ENCODE results near the gene CMPK1. TPM values are rescaled to one million over a fixed set of nuclear protein-coding genes. Genes with fewer than 3 reads are reported as not detected.

Gene CMPK1
- total and polyA plus RNA-seq, 4 donors, result 100 to 424 (median 116) TPM

DNA sequence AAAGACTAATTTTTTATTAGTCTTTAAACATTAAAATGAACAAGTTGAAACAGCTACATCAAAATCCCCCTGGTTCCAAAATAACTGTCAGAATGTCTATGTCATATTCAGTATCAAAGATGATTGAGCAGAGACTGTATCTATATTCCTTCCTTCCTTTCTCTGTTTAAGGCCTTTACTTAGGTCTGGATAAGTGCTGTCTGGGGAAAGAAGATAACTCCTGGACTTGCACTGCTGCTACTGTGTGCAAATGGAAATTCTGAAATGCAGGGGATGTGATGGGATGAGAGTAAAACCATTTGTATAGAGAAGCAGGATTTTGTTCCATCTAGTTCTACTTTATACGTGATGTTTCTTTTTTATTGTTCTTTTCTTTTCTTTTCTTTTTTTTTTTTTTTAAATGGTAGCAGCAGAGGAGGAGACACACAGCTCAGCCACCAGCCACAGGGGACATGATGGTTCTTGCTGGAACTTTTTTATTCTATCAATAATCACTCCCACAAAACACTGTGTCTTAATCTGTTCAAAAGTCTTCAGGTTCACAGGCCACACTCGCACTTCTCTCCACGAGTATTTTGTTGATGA is 48.9 kb downstream of the CMPK1 start:
- ATAC-seq (ENCODE audit: low FRiP score) (no peak), DNase-seq (no peak)
- Histone ChIP-seq H3K4me1 (ENCODE audit: control insufficient read depth in 1 of 2, insufficient read depth in 2 of 2, low read length in 2 of 2) (no peaks in the 10 kb centered on the region), H3K36me3 (ENCODE audit: control insufficient read depth in 1 of 2, insufficient read depth in 2 of 2, low read length in 1 of 2) (no peaks in the 10 kb centered on the region), H3K27ac (ENCODE audit: low read depth in 1 of 2, low read length in 2 of 2) (no peak overlapping the region), H3K9me3 (ENCODE audit: control insufficient read depth, low read length) (no peaks in the 10 kb centered on the region), H3K4me3 (ENCODE audit: low read length in 2 of 2) (no peak overlapping the region), H3K27me3 (ENCODE audit: control insufficient read depth in 1 of 2, insufficient read depth in 2 of 2, low read length in 1 of 2) (no peaks in the 10 kb centered on the region)
- intact Hi-C loops (cut with DNase I), result no loop called here
- whole genome bisulfite sequencing, 2 donors, result 82 to 85% methylated on average over 3 of the region's 3 CpGs

GRCh38 chr1:47384083-47384482 is 50.5 kb downstream of the CMPK1 start:
- DNase-seq (no peak), ATAC-seq (ENCODE audit: low FRiP score) (no peak)
- Histone ChIP-seq H3K4me3 (ENCODE audit: low read length in 2 of 2) (no peak overlapping the region), H3K4me1 (ENCODE audit: control insufficient read depth in 1 of 2, insufficient read depth in 2 of 2, low read length in 2 of 2) (no peaks in the 10 kb centered on the region), H3K27me3 (ENCODE audit: control insufficient read depth in 1 of 2, insufficient read depth in 2 of 2, low read length in 1 of 2) (no peaks in the 10 kb centered on the region), H3K9me3 (ENCODE audit: control insufficient read depth, low read length) (no peaks in the 10 kb centered on the region), H3K36me3 (ENCODE audit: control insufficient read depth in 1 of 2, insufficient read depth in 2 of 2, low read length in 1 of 2) (no peaks in the 10 kb centered on the region), H3K27ac (ENCODE audit: low read depth in 1 of 2, low read length in 2 of 2) (no peak overlapping the region)
- intact Hi-C loops (cut with DNase I), result no loop called here
- 91 to 93% methylated on average over 3 of the region's 3 CpGs for WGBS, 2 donors

- ATAC-seq (ENCODE audit: low FRiP score), result no peak
- DNase-seq, result no peak
- H3K36me3 ChIP-seq (ENCODE audit: control insufficient read depth in 1 of 2, insufficient read depth in 2 of 2, low read length in 1 of 2), result no peaks in the 10 kb centered on the region
- H3K9me3 ChIP-seq (ENCODE audit: control insufficient read depth, low read length), result no peaks in the 10 kb centered on the region
- H3K4me1 ChIP-seq (ENCODE audit: control insufficient read depth in 1 of 2, insufficient read depth in 2 of 2, low read length in 2 of 2), result no peaks in the 10 kb centered on the region
- H3K4me3 ChIP-seq (ENCODE audit: low read length in 2 of 2), result no peak overlapping the region
- 81 to 83% methylated on average over 6 of the region's 6 CpGs for WGBS, 2 donors
- H3K27ac ChIP-seq (ENCODE audit: low read depth in 1 of 2, low read length in 2 of 2), result no peak overlapping the region
- H3K27me3 ChIP-seq (ENCODE audit: control insufficient read depth in 1 of 2, insufficient read depth in 2 of 2, low read length in 1 of 2), result no peaks in the 10 kb centered on the region
- intact Hi-C loops (cut with DNase I), result no loop called here
Measured at GRCh38 chr1:47385020-47385419, 51.4 kb downstream of the CMPK1 start.

- no peak overlapping the region for H3K27ac ChIP-seq (ENCODE audit: low read depth in 1 of 2, low read length in 2 of 2)
- no peak overlapping the region for H3K4me3 ChIP-seq (ENCODE audit: low read length in 2 of 2)
- 97% methylated on average over 5 of the region's 5 CpGs for WGBS, 2 donors
- H3K9me3 ChIP-seq (ENCODE audit: control insufficient read depth, low read length), result no peaks in the 10 kb centered on the region
- intact Hi-C loops (cut with DNase I), result no loop called here
- H3K4me1 ChIP-seq (ENCODE audit: control insufficient read depth in 1 of 2, insufficient read depth in 2 of 2, low read length in 2 of 2), result no peaks in the 10 kb centered on the region
- H3K27me3 ChIP-seq (ENCODE audit: control insufficient read depth in 1 of 2, insufficient read depth in 2 of 2, low read length in 1 of 2), result no peaks in the 10 kb centered on the region
- no peaks in the 10 kb centered on the region for H3K36me3 ChIP-seq (ENCODE audit: control insufficient read depth in 1 of 2, insufficient read depth in 2 of 2, low read length in 1 of 2)
- ATAC-seq (ENCODE audit: low FRiP score) (no peak), DNase-seq (no peak)
Measured at GRCh38 chr1:47386268-47386667, 52.7 kb downstream of the CMPK1 start.

DNA sequence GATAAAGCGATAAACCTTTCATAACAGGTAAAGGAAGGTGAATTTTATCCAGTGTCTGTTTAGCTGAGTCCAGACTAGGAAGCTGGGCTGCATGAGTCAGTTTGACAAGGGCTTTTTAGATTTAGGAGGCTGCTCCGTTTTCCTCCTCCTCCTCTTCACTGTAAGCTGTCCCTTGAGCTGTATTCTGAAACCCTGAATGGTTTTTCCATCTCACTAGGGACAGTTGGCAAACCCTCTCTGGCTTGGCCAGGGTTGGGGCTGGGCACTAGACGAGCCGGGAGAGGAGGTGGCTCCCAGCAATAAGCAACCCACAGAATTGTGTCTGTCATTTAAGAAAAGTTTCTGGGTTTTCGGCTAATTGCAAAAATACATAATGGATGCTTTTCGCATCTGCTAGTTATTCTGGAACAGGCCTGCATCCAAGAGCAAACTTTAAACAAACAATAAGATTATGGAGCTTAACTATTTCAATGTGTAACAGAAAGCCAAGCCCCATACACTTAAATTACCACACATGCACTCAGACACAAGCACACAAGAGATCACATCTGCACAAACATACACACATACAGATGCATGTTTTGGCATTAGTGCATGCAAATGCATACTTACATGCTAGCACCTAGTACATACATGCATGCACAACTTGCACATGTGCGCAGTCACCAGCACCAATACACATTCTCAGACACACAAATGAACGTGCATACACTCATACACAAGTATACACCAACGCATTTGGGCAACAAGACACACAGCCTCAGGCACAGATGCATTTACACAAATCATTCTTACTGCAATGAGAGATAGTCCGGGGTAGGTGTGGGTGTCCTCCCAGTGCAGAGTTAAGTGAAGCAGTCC is 54.7 kb downstream of the CMPK1 start:
- intact Hi-C loops (cut with DNase I), result loop anchor here in 1 of 2 donors (2.0 kb wide), 2 partner anchors 37 to 339 kb away; no protein-coding TSS in a partner anchor
- DNase-seq (no peak), ATAC-seq (ENCODE audit: low FRiP score) (no peak)
- Histone ChIP-seq H3K4me3 (ENCODE audit: low read length in 2 of 2) (no peak overlapping the region), H3K36me3 (ENCODE audit: control insufficient read depth in 1 of 2, insufficient read depth in 2 of 2, low read length in 1 of 2) (no peaks in the 10 kb centered on the region), H3K27ac (ENCODE audit: low read depth in 1 of 2, low read length in 2 of 2) (no peak overlapping the region), H3K27me3 (ENCODE audit: control insufficient read depth in 1 of 2, insufficient read depth in 2 of 2, low read length in 1 of 2) (no peaks in the 10 kb centered on the region), H3K9me3 (ENCODE audit: control insufficient read depth, low read length) (no peaks in the 10 kb centered on the region), H3K4me1 (ENCODE audit: control insufficient read depth in 1 of 2, insufficient read depth in 2 of 2, low read length in 2 of 2) (no peaks in the 10 kb centered on the region)
- 17 to 18% methylated on average over 10 of the region's 10 CpGs for WGBS, 2 donors

DNA sequence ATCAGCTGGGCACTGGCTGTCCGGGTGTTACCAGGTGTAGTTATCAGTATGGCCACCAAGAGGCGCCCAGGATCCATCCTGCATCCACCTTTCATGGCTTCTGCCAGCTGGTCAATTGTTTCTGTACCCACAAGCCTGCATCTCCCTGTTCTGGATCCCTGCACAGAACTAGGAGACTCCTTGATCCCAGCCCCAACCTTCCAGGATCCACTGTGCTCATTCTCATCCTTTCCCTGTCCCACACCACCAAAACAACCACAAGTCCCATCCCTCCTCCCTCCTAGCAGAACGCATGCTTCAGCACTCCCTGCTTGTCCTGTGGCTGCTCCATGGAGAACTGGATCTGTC is 55.3 kb downstream of the CMPK1 start:
- no peaks in the 10 kb centered on the region for H3K4me1 ChIP-seq (ENCODE audit: control insufficient read depth in 1 of 2, insufficient read depth in 2 of 2, low read length in 2 of 2)
- H3K36me3 ChIP-seq (ENCODE audit: control insufficient read depth in 1 of 2, insufficient read depth in 2 of 2, low read length in 1 of 2), result no peaks in the 10 kb centered on the region
- no peaks in the 10 kb centered on the region for H3K27me3 ChIP-seq (ENCODE audit: control insufficient read depth in 1 of 2, insufficient read depth in 2 of 2, low read length in 1 of 2)
- no peak overlapping the region for H3K27ac ChIP-seq (ENCODE audit: low read depth in 1 of 2, low read length in 2 of 2)
- peak; percentile 61 to 83 for DNase-seq
- no peak overlapping the region for H3K4me3 ChIP-seq (ENCODE audit: low read length in 2 of 2)
- 18 to 19% methylated on average over 3 of the region's 3 CpGs for WGBS, 2 donors
- no peaks in the 10 kb centered on the region for H3K9me3 ChIP-seq (ENCODE audit: control insufficient read depth, low read length)
- intact Hi-C loops (cut with DNase I), result loop anchor here in 1 of 2 donors (2.0 kb wide), 2 partner anchors 36 to 338 kb away; no protein-coding TSS in a partner anchor
- peak; percentile 87 for ATAC-seq (ENCODE audit: low FRiP score)

- Histone ChIP-seq H3K27me3 (ENCODE audit: control insufficient read depth in 1 of 2, insufficient read depth in 2 of 2, low read length in 1 of 2) (no peaks in the 10 kb centered on the region), H3K27ac (ENCODE audit: low read depth in 1 of 2, low read length in 2 of 2) (no peak overlapping the region), H3K4me1 (ENCODE audit: control insufficient read depth in 1 of 2, insufficient read depth in 2 of 2, low read length in 2 of 2) (no peaks in the 10 kb centered on the region), H3K9me3 (ENCODE audit: control insufficient read depth, low read length) (no peaks in the 10 kb centered on the region), H3K4me3 (ENCODE audit: low read length in 2 of 2) (no peak overlapping the region), H3K36me3 (ENCODE audit: control insufficient read depth in 1 of 2, insufficient read depth in 2 of 2, low read length in 1 of 2) (no peaks in the 10 kb centered on the region)
- intact Hi-C loops (cut with DNase I), result loop anchor here in 1 of 2 donors (2.0 kb wide), 2 partner anchors 35 to 337 kb away; no protein-coding TSS in a partner anchor
- 51 to 58% methylated on average over 2 of the region's 2 CpGs for WGBS, 2 donors
- ATAC-seq (ENCODE audit: low FRiP score) (no peak), DNase-seq (no peak)
Measured at GRCh38 chr1:47389731-47390130, 56.1 kb downstream of the CMPK1 start.

GRCh38 chr1:47390843-47391242 is 57.3 kb downstream of the CMPK1 start:
- no peaks in the 10 kb centered on the region for H3K27me3 ChIP-seq (ENCODE audit: control insufficient read depth in 1 of 2, insufficient read depth in 2 of 2, low read length in 1 of 2)
- 90 to 92% methylated on average over 2 of the region's 2 CpGs for WGBS, 2 donors
- no peak overlapping the region for H3K4me3 ChIP-seq (ENCODE audit: low read length in 2 of 2)
- no peaks in the 10 kb centered on the region for H3K36me3 ChIP-seq (ENCODE audit: control insufficient read depth in 1 of 2, insufficient read depth in 2 of 2, low read length in 1 of 2)
- H3K27ac ChIP-seq (ENCODE audit: low read depth in 1 of 2, low read length in 2 of 2), result no peak overlapping the region
- H3K9me3 ChIP-seq (ENCODE audit: control insufficient read depth, low read length), result no peaks in the 10 kb centered on the region
- H3K4me1 ChIP-seq (ENCODE audit: control insufficient read depth in 1 of 2, insufficient read depth in 2 of 2, low read length in 2 of 2), result no peaks in the 10 kb centered on the region
- no peak for ATAC-seq (ENCODE audit: low FRiP score)
- intact Hi-C loops (cut with DNase I), result no loop called here
- no peak for DNase-seq

GRCh38 chr1:47393141-47393540 is 59.6 kb downstream of the CMPK1 start:
- no peaks in the 10 kb centered on the region for H3K9me3 ChIP-seq (ENCODE audit: control insufficient read depth, low read length)
- H3K4me3 ChIP-seq (ENCODE audit: low read length in 2 of 2), result no peak overlapping the region
- intact Hi-C loops (cut with DNase I), result no loop called here
- ATAC-seq (ENCODE audit: low FRiP score) (no peak), DNase-seq (no peak)
- no peaks in the 10 kb centered on the region for H3K4me1 ChIP-seq (ENCODE audit: control insufficient read depth in 1 of 2, insufficient read depth in 2 of 2, low read length in 2 of 2)
- 72 to 73% methylated on average over 5 of the region's 5 CpGs for WGBS, 2 donors
- H3K36me3 ChIP-seq (ENCODE audit: control insufficient read depth in 1 of 2, insufficient read depth in 2 of 2, low read length in 1 of 2), result no peaks in the 10 kb centered on the region
- no peak overlapping the region for H3K27ac ChIP-seq (ENCODE audit: low read depth in 1 of 2, low read length in 2 of 2)
- no peaks in the 10 kb centered on the region for H3K27me3 ChIP-seq (ENCODE audit: control insufficient read depth in 1 of 2, insufficient read depth in 2 of 2, low read length in 1 of 2)
